ENCODE data around the gene PUDP. TPM values are rescaled to one million over a fixed set of nuclear protein-coding genes. Genes with fewer than 3 reads are reported as not detected.
"Not testable (repeated sequence)": the region's sequence is repeated elsewhere in the genome, so short reads cannot be mapped to it uniquely, and the experiment has no call there.

The PUDP gene
- total RNA-seq, 1 experiment from 2014 or later = 4.0 TPM

GRCh38 chrX:7120878-7121219, 27.1 kb downstream of the PUDP start:
- Histone ChIP-seq H3K4me3 (no peak overlapping the region), H3K9me3 (no peaks in the 10 kb centered on the region), H3K27me3 (no peaks in the 10 kb centered on the region), H3K36me3 (no peaks in the 10 kb centered on the region; the same call in 1 of the 2 replicates)
- DNase-seq = peak; percentile 13

- no peaks in the 10 kb centered on the region for H3K36me3 ChIP-seq
- no peak overlapping the region for H3K4me3 ChIP-seq
- no peaks in the 10 kb centered on the region for H3K27me3 ChIP-seq
- no peak for DNase-seq
- H3K9me3 ChIP-seq = no peaks in the 10 kb centered on the region
Measured at GRCh38 chrX:7119950-7120877, 27.7 kb downstream of the PUDP start.

GRCh38 chrX:7117587-7117986, 30.4 kb downstream of the PUDP start:
- no peaks in the 10 kb centered on the region for H3K27me3 ChIP-seq
- no peaks in the 10 kb centered on the region for H3K36me3 ChIP-seq
- no peak for DNase-seq
- H3K9me3 ChIP-seq = no peaks in the 10 kb centered on the region
- H3K4me3 ChIP-seq = no peak overlapping the region

GRCh38 chrX:7116081-7116480, 31.9 kb downstream of the PUDP start:
- H3K36me3 ChIP-seq = no peaks in the 10 kb centered on the region
- no peaks in the 10 kb centered on the region for H3K9me3 ChIP-seq
- H3K4me3 ChIP-seq = no peak overlapping the region
- DNase-seq = no peak
- no peaks in the 10 kb centered on the region for H3K27me3 ChIP-seq

- H3K36me3 ChIP-seq = no peaks in the 10 kb centered on the region
- H3K4me3 ChIP-seq = no peak overlapping the region
- no peaks in the 10 kb centered on the region for H3K27me3 ChIP-seq
- peak; percentile 45 for DNase-seq
- no peaks in the 10 kb centered on the region for H3K9me3 ChIP-seq
Measured at GRCh38 chrX:7115557-7115956, 32.4 kb downstream of the PUDP start.

GRCh38 chrX:7112071-7112470, 35.9 kb downstream of the PUDP start:
- no peaks in the 10 kb centered on the region for H3K36me3 ChIP-seq
- no peaks in the 10 kb centered on the region for H3K9me3 ChIP-seq
- no peaks in the 10 kb centered on the region for H3K27me3 ChIP-seq
- H3K4me3 ChIP-seq = no peak overlapping the region
- DNase-seq = no peak

- Histone ChIP-seq H3K9me3 (no peaks in the 10 kb centered on the region), H3K4me3 (no peak overlapping the region), H3K36me3 (no peaks in the 10 kb centered on the region), H3K27me3 (no peaks in the 10 kb centered on the region)
- no peak for DNase-seq
Measured at GRCh38 chrX:7111518-7111917, 36.4 kb downstream of the PUDP start.

GRCh38 chrX:7110821-7111276, 37.1 kb downstream of the PUDP start:
- Histone ChIP-seq H3K9me3 (no peaks in the 10 kb centered on the region), H3K4me3 (no peak overlapping the region), H3K36me3 (no peaks in the 10 kb centered on the region), H3K27me3 (no peaks in the 10 kb centered on the region)
- DNase-seq = no peak

GRCh38 chrX:7109838-7110793, 37.8 kb downstream of the PUDP start:
- Histone ChIP-seq H3K27me3 (no peaks in the 10 kb centered on the region), H3K9me3 (no peaks in the 10 kb centered on the region), H3K36me3 (no peaks in the 10 kb centered on the region; the same call in 1 of the 2 replicates), H3K4me3 (no peak overlapping the region)
- no peak for DNase-seq

- Histone ChIP-seq H3K9me3 (no peaks in the 10 kb centered on the region), H3K36me3 (peaks cover 8% of the 10 kb centered on the region), H3K27me3 (no peaks in the 10 kb centered on the region), H3K4me3 (no peak overlapping the region)
- DNase-seq = no peak
Measured at GRCh38 chrX:7109049-7109531, 38.9 kb downstream of the PUDP start.

GRCh38 chrX:7108030-7108429, 39.9 kb downstream of the PUDP start:
- DNase-seq = no peak
- peaks cover 15% of the 10 kb centered on the region for H3K36me3 ChIP-seq

GRCh38 chrX:7106649-7107048, 41.3 kb downstream of the PUDP start:
- Histone ChIP-seq H3K9me3 (no peaks in the 10 kb centered on the region), H3K27me3 (no peaks in the 10 kb centered on the region), H3K36me3 (peaks cover 18% of the 10 kb centered on the region), H3K4me3 (no peak overlapping the region)
- no peak for DNase-seq

More at GRCh38 chrX:7108030-7108429, 39.9 kb downstream of the PUDP start:
- Histone ChIP-seq H3K4me3 (no peak overlapping the region), H3K9me3 (no peaks in the 10 kb centered on the region), H3K27me3 (no peaks in the 10 kb centered on the region)

GRCh38 chrX:7102119-7102518, 45.8 kb downstream of the PUDP start:
- H3K27me3 ChIP-seq = no peaks in the 10 kb centered on the region
- H3K4me3 ChIP-seq = no peak overlapping the region
- H3K36me3 ChIP-seq = peaks cover 18% of the 10 kb centered on the region
- no peak for DNase-seq
- H3K9me3 ChIP-seq = no peaks in the 10 kb centered on the region

GRCh38 chrX:7100022-7100421, 47.9 kb downstream of the PUDP start:
- Histone ChIP-seq H3K27me3 (no peaks in the 10 kb centered on the region), H3K4me3 (no peak overlapping the region), H3K9me3 (no peaks in the 10 kb centered on the region), H3K36me3 (peaks cover 18% of the 10 kb centered on the region)
- no peak for DNase-seq

- not testable (repeated sequence) for H3K9me3 ChIP-seq, H3K36me3 ChIP-seq, DNase-seq, H3K27me3 ChIP-seq, H3K4me3 ChIP-seq
Measured at GRCh38 chrX:7095657-7096056, 52.3 kb downstream of the PUDP start.

GRCh38 chrX:7093305-7093704, 54.6 kb downstream of the PUDP start:
- no peak for DNase-seq
- no peaks in the 10 kb centered on the region for H3K9me3 ChIP-seq
- no peaks in the 10 kb centered on the region for H3K27me3 ChIP-seq
- no peak overlapping the region for H3K4me3 ChIP-seq
- H3K36me3 ChIP-seq = no peaks in the 10 kb centered on the region

- Histone ChIP-seq H3K36me3 (no peaks in the 10 kb centered on the region), H3K4me3 (no peak overlapping the region), H3K9me3 (no peaks in the 10 kb centered on the region), H3K27me3 (no peaks in the 10 kb centered on the region)
- no peak for DNase-seq
Measured at GRCh38 chrX:7092543-7092942, 55.4 kb downstream of the PUDP start.
